Astrocyte (in vitro differentiated cells and primary cell): ENCODE results near the gene PDE4DIP.
"Not testable (repeated sequence)": the region's sequence is repeated elsewhere in the genome, so short reads cannot be mapped to it uniquely, and the experiment has no call there.

Source experiments
- CTCF ChIP-seq: IDR thresholded peaks from 2 replicates; pipeline ENCODE4 v1.5.1; 2011; ENCODE audit warnings: low read depth, mild to moderate bottlenecking, inconsistent platforms, low read length, moderate library complexity; ENCODE audit not compliant: insufficient read depth
- EZH2 ChIP-seq: IDR thresholded peaks from 2 replicates; pipeline ENCODE4 v1.6.1; 2012; ENCODE audit warnings: mild to moderate bottlenecking, low read length, inconsistent platforms; ENCODE audit not compliant: insufficient read depth

- not testable (repeated sequence) for TF ChIP-seq CTCF, EZH2
Observed at GRCh38 chr1:148952938-148953616, 108.8 kb downstream of the PDE4DIP start.
